ENCODE data around the gene PLCL2. TPM values are rescaled to one million over a fixed set of nuclear protein-coding genes. Genes with fewer than 3 reads are reported as not detected.
"Not testable (repeated sequence)": the region's sequence is repeated elsewhere in the genome, so short reads cannot be mapped to it uniquely, and the experiment has no call there.

Gene PLCL2
- total RNA-seq, 2 donors from 2014 or later: 29.3 to 38.6 TPM

DNA sequence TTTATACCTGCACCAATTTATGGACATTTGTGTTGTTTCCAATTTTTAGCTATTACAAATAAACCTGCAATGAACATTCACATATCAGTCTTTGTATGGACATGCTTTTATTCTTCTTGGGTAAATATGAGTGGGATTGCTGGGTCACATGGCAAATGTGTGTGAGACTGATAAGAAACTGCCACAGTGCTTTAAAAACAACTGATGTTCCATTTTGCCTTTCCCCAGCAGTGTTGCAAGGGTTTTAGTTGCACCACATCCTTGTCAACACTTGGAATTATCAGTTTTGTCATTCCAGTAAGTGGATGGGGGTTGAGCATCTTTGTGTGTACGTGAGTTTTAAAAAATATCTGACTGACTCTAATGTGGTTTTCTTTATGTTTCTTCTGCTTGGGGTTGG, 191.2 kb downstream of the PLCL2 start:
- DNase-seq (no peak), ATAC-seq (no peak)
- intact Hi-C loops (cut with DNase I): no loop called here

- intact Hi-C loops (cut with DNase I): no loop called here
- DNase-seq: no peak
- no peak for ATAC-seq
Measured at GRCh38 chr3:17076940-17077605, 192.3 kb downstream of the PLCL2 start.

DNA sequence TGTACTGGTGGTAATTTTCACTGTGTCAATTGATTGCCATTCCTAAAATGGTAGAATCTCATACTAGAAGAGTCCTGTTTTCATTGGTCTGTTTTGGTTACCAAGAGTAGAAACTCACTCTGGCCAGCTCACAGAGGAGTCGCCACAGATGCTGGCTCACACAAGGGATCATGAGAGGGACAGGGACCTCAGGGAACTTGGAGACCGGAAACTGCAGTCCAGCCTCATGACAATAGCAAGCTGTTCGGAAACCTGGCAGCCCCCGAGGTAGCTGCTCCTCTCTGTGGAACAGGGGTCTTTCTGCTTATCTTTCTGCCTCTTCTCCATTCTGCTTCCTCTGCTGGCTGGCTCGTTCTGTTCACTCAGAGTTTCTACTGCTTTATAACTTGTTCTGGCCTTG, 192.9 kb downstream of the PLCL2 start:
- ATAC-seq (peak; percentile 82 to 83), DNase-seq (peak; percentile 42)
- intact Hi-C loops (cut with DNase I): no loop called here

GRCh38 chr3:17078926-17079465, 194.2 kb downstream of the PLCL2 start:
- DNase-seq (no peak), ATAC-seq (no peak)
- intact Hi-C loops (cut with DNase I): no loop called here

DNA sequence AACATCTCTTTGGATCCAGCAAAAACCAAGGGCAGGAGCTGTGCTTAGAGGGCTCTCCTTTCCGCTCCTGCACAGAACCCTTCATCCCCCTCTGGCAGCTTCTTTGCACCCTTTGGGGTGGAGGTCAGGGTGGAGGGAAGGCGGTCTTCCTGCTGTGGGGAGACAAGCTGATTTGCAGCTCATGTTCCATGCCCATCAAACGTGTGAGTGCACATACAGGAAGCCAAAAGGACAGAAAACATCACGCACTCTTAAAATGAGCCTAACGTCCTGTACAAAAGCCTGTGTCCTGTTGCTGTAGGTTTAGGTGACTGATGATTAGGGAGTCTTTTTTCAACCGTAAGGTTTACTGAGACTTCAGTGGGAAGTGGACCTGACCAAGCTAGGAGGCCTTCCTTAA, 195.2 kb downstream of the PLCL2 start:
- ATAC-seq: no peak
- intact Hi-C loops (cut with DNase I): no loop called here
- DNase-seq: no peak

GRCh38 chr3:17081520-17081919, 196.8 kb downstream of the PLCL2 start:
- DNase-seq (no peak), ATAC-seq (no peak)
- intact Hi-C loops (cut with DNase I): no loop called here

DNA sequence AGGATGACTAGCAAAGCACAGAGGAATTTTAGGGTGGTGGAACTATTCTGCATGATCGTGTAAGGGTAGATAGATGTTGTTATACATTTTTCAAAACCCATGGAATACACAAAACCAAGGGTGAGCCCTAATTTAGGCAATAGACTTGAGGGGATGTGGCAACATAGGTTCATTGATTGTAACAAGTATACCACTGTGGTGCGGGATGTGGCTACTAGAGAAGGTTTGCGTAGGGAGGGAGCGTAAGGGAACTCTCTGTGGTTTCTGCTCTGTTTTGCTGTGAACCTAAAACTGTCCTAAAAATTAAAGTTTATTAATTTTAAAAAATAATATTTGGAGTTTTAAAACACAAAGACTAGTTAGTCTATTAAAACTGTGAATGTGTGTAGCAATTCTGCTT, 202.8 kb downstream of the PLCL2 start:
- intact Hi-C loops (cut with DNase I): no loop called here
- DNase-seq: no peak
- ATAC-seq: no peak

DNA sequence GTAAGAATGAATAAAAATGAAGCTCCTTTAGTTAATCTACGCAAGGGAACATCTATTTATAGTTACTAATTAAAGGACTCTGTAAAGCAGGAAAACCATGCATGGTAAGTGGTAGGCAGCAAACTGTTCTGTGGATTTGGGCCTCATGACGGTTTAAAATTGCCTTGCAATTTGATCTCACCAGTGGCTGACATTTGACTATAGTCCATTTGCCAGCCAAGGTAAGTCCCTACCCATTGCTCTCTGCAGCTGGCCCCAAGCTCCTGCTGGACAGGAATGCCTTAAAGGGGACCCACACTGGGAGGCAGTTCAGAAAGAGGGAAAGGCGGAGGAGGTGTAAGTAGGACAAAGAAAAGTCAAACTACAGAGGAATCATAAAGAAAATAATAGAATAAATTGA, 203.3 kb downstream of the PLCL2 start:
- intact Hi-C loops (cut with DNase I): no loop called here
- DNase-seq (no peak), ATAC-seq (peak; percentile 17 to 47)

- intact Hi-C loops (cut with DNase I): no loop called here
- ATAC-seq (peak; percentile 32 to 57), DNase-seq (peak; percentile 20)
Measured at GRCh38 chr3:17088602-17089313, 204.0 kb downstream of the PLCL2 start.

DNA sequence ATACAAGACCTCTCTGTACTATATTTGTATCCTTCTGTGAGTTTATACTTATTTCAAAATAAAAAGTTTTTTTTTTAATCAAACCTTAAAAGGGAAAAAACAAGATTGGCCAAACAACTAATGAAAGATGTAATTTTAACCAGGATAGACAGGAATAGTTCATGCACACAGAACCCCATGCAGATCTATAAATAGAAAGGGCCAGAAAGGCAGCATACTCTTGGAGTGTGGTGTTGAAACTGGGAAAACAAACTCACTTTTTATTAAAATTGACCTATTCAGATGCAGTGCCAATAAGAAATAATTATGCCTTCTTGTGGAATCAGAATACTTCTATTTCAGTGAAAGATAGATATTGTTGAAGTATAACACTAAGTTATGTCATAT, 204.6 kb downstream of the PLCL2 start:
- DNase-seq (no peak), ATAC-seq (peak in 1 of 2 donors; percentile 68)
- intact Hi-C loops (cut with DNase I): no loop called here

GRCh38 chr3:17090280-17090983, 205.7 kb downstream of the PLCL2 start:
- intact Hi-C loops (cut with DNase I): no loop called here
- DNase-seq: no peak
- ATAC-seq: no peak

DNA sequence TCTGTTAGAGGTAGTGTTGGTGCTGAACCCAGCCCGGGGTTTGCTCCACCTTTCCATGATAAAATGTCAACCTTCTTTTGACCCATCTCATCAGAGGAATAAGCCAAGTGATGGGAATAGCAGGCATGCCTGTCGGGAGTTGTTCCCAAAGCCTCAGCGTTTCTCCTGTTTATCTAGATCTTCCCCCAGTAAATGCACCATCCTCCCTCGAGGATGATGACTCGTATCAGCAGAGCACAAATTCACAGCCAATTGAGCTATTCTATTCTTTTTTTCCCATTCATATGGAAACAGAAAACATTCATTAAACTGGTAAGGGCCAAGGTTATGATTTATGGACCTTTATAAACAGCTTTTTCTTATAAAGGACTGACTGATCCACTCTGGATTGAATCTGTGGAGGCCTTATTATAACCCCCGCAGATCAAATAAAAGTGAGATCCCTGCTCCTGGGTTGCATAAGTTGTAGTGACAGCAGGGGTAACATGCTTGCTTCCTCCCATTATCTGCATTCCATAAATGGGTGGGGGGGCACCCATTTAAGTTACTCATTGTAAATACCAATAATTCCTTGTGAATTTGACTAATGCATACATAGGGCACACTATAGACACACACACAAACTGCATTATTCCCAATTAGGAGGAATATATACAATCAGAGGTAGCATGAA, 207.3 kb downstream of the PLCL2 start:
- ATAC-seq: no peak
- intact Hi-C loops (cut with DNase I): no loop called here
- no peak for DNase-seq

DNA sequence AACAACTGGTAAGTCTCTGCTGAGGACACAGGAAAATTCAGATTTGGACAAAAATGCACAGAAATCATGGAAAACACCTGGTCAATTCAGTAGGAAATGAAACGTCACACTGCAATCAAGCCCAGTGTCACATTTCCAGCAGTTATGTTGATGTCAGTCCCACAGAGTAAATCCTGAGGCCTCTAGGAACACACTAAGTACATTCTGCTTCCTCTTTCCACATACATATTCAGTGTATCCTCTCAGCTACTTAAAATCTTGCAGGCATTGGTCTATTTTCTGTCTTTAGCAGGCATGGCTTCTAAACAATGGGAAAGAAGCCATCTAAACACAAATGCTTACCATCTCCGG, 207.8 kb downstream of the PLCL2 start:
- intact Hi-C loops (cut with DNase I): no loop called here
- ATAC-seq: no peak
- no peak for DNase-seq

GRCh38 chr3:17094551-17094950, 209.8 kb downstream of the PLCL2 start:
- intact Hi-C loops (cut with DNase I): no loop called here
- ATAC-seq (peak; percentile 33 to 38), DNase-seq (no peak)

DNA sequence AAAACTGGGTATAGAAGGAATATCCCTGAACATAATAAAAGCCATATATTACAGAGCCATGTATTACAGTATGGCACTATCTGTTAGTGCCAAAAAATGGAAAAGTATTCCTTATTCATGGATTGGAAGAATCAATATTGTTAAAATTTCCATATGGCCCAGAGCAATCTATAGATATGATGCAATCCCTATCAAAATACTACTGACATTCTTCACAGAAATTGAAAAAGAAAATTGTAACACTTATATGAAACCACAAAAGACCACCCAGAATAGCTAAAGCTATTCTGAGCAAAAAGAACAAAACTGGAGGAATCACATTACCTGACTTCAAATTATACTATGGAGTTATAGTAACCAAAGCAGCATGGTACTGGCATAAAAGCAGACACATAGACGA, 218.8 kb downstream of the PLCL2 start:
- intact Hi-C loops (cut with DNase I): no loop called here
- no peak for ATAC-seq

GRCh38 chr3:17106801-17107200, 222.0 kb downstream of the PLCL2 start:
- ATAC-seq; DNase-seq; intact Hi-C loops (cut with DNase I): not testable (repeated sequence)

More for the DNA sequence above, 218.8 kb downstream of the PLCL2 start:
- DNase-seq: no peak

GRCh38 chr3:17110660-17111396, 226.1 kb downstream of the PLCL2 start:
- ATAC-seq (no peak), DNase-seq (no peak)
- intact Hi-C loops (cut with DNase I): no loop called here

DNA sequence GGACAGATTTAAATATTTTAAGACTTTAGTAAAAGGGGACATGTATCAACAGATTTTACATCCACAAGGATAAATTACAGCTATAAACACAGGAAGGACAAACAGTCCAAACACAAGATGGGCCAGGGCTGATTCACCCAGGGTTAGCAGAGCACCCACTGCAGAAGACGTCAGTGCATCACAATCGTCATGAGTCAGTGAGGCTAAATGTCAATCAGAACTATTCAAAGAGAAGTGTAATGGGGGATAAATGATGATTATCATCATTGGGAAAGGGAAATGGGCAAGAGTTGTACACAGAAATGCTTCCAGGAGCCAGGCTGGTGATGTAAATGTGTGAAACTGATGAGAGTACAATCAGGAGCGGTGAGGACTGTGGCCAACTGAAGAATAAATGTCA, 226.8 kb downstream of the PLCL2 start:
- no peak for ATAC-seq
- DNase-seq: no peak
- intact Hi-C loops (cut with DNase I): no loop called here

GRCh38 chr3:17115186-17115585, 230.4 kb downstream of the PLCL2 start:
- intact Hi-C loops (cut with DNase I): no loop called here
- ATAC-seq (no peak), DNase-seq (no peak)
